D721Med (cell line): ENCODE measurements around the gene RPS19BP1.

Experiments
- DNase-seq: peaks from one replicate; pipeline ENCODE4 v3.0.0; 2011; ENCODE audit warnings: low spot score; ENCODE audit not compliant: insufficient read length
- FAIRE-seq: peaks from 2 replicates; lab custom pipeline; 2011; peaks lifted over from hg19 to GRCh38; lab: Jason Lieb, UNC
- TF ChIP-seq, protein P1 (sequence below): IDR thresholded peaks from 2 replicates; pipeline ENCODE4 v1.5.1; 2012; ENCODE audit warnings: mild to moderate bottlenecking, control low read depth; ENCODE audit not compliant: insufficient read depth; ENCODE audit errors: missing control alignments

Gene RPS19BP1

DNA sequence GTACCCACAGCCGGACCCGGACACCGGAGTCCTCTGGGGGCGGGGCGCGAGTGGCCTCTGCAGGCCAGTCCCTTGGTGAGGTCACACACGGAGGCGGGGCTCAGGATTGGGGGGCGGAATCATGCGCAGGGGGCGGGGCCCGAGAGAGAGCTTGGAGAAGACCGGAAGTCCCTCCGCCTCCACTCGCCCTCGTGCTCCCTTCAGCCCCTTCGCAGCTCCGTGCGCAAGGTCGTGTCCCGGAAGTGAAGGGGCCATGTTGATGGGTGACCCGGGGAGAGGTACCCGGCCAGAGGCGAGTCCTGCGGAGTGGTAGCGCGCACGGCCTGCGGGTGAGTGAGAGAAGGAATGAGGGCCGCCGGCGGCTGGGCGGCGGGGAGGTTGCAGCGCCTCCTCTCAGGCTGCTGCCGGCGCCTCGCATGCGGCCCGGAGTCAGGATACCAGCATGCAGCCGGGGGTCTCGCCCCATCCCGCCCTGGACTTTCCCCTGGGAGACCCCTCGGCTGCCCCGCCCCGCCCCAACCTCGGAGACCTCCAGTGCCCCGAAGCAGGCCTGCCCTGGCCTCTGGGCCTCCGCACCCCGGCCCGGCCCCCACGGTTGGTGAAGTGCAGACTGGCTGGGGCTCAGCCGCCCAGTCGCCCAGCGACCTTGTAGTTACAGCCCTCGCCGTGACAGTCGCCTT, 30.3 kb downstream of the RPS19BP1 start, which contains the start of gene MIEF1:
Gene MIEF1, plus strand, starts transcription at position 182 of the 680 bp plus-strand sequence. CDS start 9,005 bp downstream, outside the sequence.
- TF ChIP-seq, protein P1, sequence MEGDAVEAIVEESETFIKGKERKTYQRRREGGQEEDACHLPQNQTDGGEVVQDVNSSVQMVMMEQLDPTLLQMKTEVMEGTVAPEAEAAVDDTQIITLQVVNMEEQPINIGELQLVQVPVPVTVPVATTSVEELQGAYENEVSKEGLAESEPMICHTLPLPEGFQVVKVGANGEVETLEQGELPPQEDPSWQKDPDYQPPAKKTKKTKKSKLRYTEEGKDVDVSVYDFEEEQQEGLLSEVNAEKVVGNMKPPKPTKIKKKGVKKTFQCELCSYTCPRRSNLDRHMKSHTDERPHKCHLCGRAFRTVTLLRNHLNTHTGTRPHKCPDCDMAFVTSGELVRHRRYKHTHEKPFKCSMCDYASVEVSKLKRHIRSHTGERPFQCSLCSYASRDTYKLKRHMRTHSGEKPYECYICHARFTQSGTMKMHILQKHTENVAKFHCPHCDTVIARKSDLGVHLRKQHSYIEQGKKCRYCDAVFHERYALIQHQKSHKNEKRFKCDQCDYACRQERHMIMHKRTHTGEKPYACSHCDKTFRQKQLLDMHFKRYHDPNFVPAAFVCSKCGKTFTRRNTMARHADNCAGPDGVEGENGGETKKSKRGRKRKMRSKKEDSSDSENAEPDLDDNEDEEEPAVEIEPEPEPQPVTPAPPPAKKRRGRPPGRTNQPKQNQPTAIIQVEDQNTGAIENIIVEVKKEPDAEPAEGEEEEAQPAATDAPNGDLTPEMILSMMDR = no peak
- FAIRE-seq = no peak

DNA sequence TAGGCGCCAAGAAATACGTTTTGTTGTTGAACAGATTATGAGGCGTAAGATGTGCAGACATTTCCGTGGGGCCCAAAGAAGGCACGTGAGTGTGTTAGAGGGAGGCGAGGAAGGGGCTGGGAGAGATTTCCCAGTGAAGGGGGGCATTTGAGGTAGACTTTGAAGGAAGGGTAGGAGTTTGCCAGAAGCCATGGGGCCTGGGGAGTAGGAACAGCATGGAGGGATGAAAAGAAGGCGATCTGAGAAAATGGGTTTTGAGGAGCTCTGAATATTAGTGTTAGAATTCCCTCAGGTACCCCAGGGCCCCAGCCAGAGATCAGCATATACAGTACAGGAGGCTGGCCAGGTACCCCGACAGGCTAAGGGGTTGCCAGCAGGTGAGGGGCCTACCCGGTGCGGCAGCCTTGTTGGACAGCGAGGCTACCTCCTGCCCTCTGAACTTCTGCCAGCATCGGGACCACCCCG, 30.9 kb downstream of the RPS19BP1 start:
- TF ChIP-seq, protein P1 = no peak
- DNase-seq (no peak), FAIRE-seq (no peak)

More for the DNA sequence above, 30.3 kb downstream of the RPS19BP1 start, which contains the start of gene MIEF1:
- peak; percentile 47 for DNase-seq

DNA sequence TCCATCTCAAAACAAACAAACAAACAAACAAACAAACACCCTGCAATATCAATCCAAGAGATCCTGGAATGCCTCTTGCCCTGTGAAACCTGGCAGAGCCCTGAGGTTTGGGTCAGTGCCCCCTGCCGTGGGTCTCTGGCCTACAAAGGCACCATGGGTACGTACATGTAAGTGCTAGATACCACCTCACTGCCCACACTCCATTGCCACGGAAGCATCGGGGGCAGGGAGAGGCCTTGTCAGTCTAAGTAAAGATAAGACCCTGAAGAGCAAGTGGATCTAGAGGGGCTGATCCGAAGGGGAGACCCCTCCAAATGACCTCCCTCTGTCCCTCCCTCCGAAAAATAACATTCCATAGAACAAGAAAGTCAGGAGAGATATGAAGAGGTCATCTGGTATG, 32.4 kb downstream of the RPS19BP1 start:
- TF ChIP-seq, protein P1 = no peak
- FAIRE-seq (no peak), DNase-seq (no peak)

DNA sequence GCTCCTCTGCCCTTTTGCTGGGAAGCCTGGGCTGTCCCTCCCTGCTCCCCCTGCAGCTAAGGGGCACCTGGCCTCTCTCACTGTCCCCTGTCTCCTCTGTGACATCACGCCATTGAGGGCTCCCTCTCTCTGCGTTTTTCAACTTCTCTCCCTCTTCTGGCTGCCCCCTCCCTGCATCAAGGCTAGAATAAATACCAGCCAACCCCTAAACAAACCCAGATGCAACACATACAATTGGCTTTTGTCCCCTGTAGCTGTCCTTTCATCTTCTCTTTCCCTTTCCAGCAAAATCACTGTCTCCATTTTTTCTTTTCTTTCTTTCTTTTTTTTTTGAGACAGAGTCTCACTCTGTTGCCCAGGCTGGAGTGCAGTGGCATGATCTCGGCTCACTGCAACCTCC, 33.7 kb downstream of the RPS19BP1 start:
- DNase-seq (no peak), FAIRE-seq (no peak)
- TF ChIP-seq, protein P1 = no peak

DNA sequence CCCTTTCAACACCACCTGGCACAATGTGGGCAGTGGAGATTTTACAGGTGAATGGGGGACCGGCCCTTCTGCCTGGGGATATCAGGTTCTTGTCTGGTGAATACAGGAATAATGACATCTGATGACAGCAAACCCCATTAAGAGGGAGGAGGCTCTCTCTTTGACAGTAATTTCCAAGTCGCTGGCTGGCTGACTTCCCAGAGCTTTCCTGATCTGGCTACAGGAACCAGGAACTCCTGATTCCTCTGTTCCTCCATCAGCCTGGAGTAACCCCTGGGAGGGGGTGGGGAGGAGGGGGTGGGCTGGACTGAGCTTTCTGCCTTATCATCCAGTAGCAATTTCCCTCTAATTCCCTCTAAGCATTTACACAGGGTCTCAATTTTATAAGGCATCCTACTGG, 34.2 kb downstream of the RPS19BP1 start:
- FAIRE-seq = no peak
- no peak for DNase-seq
- TF ChIP-seq, protein P1 = no peak

DNA sequence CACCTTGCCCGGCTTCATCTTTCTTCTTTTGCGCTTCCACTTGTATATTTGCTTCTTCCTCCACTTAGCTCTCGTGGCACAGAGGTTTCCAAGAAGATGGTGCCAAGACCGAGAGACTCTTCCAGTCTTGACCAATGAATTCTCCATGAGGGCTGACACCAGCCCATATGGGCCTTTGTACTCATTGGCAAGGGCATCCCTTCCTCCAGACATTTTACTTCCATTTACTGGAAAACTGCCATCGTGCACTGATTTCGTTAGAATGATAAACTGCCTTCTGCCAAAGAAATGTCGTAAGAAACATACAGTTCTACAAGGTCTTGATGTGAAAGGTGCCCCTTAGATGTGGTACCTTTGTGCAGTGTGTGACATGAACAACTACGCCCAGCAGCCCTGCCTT, 35.1 kb downstream of the RPS19BP1 start:
- no peak for FAIRE-seq
- TF ChIP-seq, protein P1 = no peak
- no peak for DNase-seq

DNA sequence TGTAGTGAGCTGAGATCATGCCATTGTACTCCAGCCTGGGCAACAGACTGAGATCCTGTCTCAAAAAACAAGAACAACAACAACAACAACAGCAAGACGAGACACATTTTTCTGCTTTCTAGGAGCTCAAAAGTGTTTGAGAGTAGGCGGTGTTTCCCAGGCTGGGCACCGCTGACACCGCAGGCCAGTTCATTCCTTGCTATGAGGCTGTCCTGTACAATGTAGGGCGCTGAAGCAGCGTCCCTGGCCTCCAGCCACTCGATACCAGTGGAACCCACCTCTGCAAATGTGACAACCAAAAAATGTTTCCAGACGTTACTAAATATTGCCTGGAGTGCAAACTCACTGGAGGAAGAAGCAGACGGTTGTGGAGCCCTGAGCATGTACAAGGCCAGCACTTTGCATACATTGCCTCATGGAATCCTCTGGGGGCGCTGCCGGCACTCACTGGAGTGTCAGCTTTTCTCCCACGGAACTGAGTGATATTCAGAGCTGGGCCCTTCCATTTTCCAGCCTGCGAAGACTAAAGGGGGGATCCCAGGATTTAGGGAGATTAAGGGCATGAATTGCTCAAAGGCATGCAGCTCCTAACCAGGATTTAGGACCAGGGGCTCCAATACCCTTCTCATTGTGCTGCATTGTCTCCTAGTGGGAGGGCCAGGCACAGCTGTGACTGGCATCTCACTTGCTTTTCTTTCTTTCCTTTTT, 36.3 kb downstream of the RPS19BP1 start:
- no peak for DNase-seq
- no peak for FAIRE-seq
- TF ChIP-seq, protein P1 = peak; percentile 71
